Fibroblast of skin of back (primary cell): ENCODE measurements around the gene MAP4K4.

Experiments
- DNase-seq: peaks from one replicate; pipeline ENCODE4 v3.0.0-alpha.2; 2013

Gene MAP4K4

GRCh38 chr2:101879466-101879865 is 182.0 kb downstream of the MAP4K4 start:
- DNase-seq, result no peak

- no peak for DNase-seq
Measured at GRCh38 chr2:101881131-101881530, 183.6 kb downstream of the MAP4K4 start.

GRCh38 chr2:101882769-101883307 is 185.3 kb downstream of the MAP4K4 start:
- no peak for DNase-seq

- DNase-seq, result peak; percentile 66
Measured at GRCh38 chr2:101883860-101884259, 186.4 kb downstream of the MAP4K4 start.

GRCh38 chr2:101884423-101884822 is 186.9 kb downstream of the MAP4K4 start:
- no peak for DNase-seq

GRCh38 chr2:101887328-101887727 is 189.8 kb downstream of the MAP4K4 start:
- no peak for DNase-seq

- DNase-seq, result no peak
Measured at GRCh38 chr2:101889460-101890098, 192.1 kb downstream of the MAP4K4 start.

GRCh38 chr2:101892377-101892776 is 194.9 kb downstream of the MAP4K4 start:
- DNase-seq, result no peak

GRCh38 chr2:101893681-101894381 is 196.3 kb downstream of the MAP4K4 start:
- DNase-seq, result no peak

- DNase-seq, result no peak
Measured at GRCh38 chr2:101895039-101895438, 197.5 kb downstream of the MAP4K4 start.

GRCh38 chr2:101895819-101896322 is 198.4 kb downstream of the MAP4K4 start:
- DNase-seq, result no peak

- DNase-seq, result no peak
Measured at GRCh38 chr2:101897301-101897700, 199.8 kb downstream of the MAP4K4 start.

GRCh38 chr2:101899265-101899664 is 201.8 kb downstream of the MAP4K4 start:
- no peak for DNase-seq

GRCh38 chr2:101899871-101900270 is 202.4 kb downstream of the MAP4K4 start:
- no peak for DNase-seq

GRCh38 chr2:101900375-101900774 is 202.9 kb downstream of the MAP4K4 start:
- no peak for DNase-seq

- DNase-seq, result no peak
Measured at GRCh38 chr2:101901241-101901640, 203.7 kb downstream of the MAP4K4 start.

- DNase-seq, result no peak
Measured at GRCh38 chr2:101902169-101902568, 204.7 kb downstream of the MAP4K4 start.

- no peak for DNase-seq
Measured at GRCh38 chr2:101904916-101905315, 207.4 kb downstream of the MAP4K4 start.

GRCh38 chr2:101905746-101906336 is 208.3 kb downstream of the MAP4K4 start:
- DNase-seq, result no peak

- no peak for DNase-seq
Measured at GRCh38 chr2:101909760-101910159, 212.3 kb downstream of the MAP4K4 start.

- no peak for DNase-seq
Measured at GRCh38 chr2:101912545-101912944, 215.0 kb downstream of the MAP4K4 start.

GRCh38 chr2:101921319-101921952 is 223.9 kb downstream of the MAP4K4 start:
- DNase-seq, result no peak

GRCh38 chr2:101921953-101922325 is 224.4 kb downstream of the MAP4K4 start:
- no peak for DNase-seq
